Stimulated activated CD4-positive, alpha-beta T cell treated with anti-CD3 and anti-CD28 coated beads, Interleukin-12 subunit alpha, Interleukin-12 subunit beta, amount 100 ng/mL, for 48 hours (primary cell): ENCODE results near the gene CSNK2A3.
"Not testable (repeated sequence)": the region's sequence is repeated elsewhere in the genome, so short reads cannot be mapped to it uniquely, and the experiment has no call there.

ENCODE experiments used
- DNase-seq, 3 donors: peaks; one replicate each; pipeline ENCODE4 v3.0.0-alpha.2; 2020; ENCODE audit warnings: low read depth in 2 of 3, low spot score in 1 of 3

The CSNK2A3 gene

GRCh38 chr11:11352878-11353277 is at the start of gene CSNK2A3:
Gene CSNK2A3 (minus strand): TSS chr11:11353250. CDS start chr11:11353119, 131 bp downstream.
- DNase-seq: not testable (repeated sequence)

GRCh38 chr11:11401960-11402535 is 49.0 kb upstream of the CSNK2A3 start:
- DNase-seq: no peak

GRCh38 chr11:11400635-11401232 is 47.7 kb upstream of the CSNK2A3 start:
- DNase-seq: no peak

GRCh38 chr11:11400121-11400520 is 47.1 kb upstream of the CSNK2A3 start:
- DNase-seq: no peak

- no peak for DNase-seq
These were observed 44.7 kb upstream of the CSNK2A3 start for GRCh38 chr11:11397781-11398180.

GRCh38 chr11:11397036-11397415 is 44.0 kb upstream of the CSNK2A3 start:
- no peak for DNase-seq

- no peak for DNase-seq
These were observed 43.4 kb upstream of the CSNK2A3 start for GRCh38 chr11:11396301-11397035.

DNA sequence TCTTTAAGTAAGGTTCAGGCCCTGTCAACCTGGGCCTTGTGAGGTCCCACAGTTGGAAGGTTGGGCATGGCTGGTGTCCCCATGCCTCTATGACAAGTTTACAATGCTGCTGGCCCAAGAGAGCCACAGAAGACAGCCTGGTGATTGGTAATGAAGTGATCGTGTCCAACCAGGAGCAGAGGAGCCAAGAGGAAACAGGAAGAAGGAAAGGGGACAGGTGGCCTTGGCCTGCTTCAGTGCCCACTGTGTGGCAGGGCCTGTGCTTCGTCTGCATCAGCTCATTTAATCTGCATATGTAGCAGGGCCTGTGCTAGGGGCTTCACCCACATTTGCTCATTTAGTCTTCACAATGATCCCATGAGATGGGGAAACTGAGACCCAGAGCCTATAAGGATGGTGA is 42.1 kb upstream of the CSNK2A3 start:
- no peak for DNase-seq

- DNase-seq: no peak
These were observed 41.2 kb upstream of the CSNK2A3 start for GRCh38 chr11:11394241-11394640.

DNA sequence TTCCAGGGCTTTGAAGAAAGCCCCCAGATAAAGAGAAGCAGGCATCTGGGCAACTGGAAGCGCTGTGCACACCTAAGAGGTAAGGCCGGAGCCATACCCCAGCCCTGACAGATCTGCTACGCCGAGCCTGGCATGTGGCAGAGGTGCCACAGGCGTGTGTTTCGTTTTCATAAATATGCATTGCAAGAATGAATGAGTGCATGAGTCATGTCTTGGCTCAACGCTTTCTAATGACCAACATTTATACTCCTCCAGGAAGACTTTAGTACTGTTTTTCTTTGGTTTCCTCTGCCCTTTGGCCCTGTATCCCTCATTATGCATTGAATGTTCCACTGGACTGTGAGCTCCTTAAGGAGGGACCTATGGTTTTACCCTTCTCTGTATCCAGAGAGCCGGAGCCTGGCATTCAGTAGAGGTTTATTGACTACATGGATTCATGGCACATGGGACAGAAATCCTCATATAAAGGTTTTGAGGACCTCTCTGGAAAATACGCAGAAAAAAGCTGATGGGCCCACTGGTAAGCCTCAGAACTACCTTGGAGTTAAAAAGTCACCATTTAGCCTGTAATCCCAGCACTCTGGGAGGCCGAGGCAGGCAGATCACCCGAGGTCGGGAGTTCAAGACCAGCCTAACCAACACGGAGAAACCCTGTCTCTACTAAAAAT is 38.9 kb upstream of the CSNK2A3 start:
- DNase-seq: no peak

DNA sequence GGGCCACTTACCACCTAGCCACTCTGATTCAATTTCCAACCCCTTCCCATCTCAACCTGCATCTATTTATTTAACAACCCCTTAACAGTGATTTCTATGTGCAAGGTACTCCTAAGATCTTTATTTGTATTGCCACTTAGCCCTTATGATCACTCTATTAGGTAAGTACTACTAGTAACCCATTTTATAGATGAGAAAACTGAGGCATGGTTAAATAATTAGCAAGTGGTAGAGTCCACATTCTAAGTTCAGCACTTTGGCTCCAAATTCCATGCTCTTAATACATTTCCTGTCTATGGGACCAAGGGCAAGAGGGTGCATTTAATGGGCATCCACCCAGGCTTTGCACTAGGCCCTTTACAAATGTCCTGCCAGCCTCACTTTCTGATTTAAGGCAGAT is 38.1 kb upstream of the CSNK2A3 start:
- DNase-seq: no peak

DNA sequence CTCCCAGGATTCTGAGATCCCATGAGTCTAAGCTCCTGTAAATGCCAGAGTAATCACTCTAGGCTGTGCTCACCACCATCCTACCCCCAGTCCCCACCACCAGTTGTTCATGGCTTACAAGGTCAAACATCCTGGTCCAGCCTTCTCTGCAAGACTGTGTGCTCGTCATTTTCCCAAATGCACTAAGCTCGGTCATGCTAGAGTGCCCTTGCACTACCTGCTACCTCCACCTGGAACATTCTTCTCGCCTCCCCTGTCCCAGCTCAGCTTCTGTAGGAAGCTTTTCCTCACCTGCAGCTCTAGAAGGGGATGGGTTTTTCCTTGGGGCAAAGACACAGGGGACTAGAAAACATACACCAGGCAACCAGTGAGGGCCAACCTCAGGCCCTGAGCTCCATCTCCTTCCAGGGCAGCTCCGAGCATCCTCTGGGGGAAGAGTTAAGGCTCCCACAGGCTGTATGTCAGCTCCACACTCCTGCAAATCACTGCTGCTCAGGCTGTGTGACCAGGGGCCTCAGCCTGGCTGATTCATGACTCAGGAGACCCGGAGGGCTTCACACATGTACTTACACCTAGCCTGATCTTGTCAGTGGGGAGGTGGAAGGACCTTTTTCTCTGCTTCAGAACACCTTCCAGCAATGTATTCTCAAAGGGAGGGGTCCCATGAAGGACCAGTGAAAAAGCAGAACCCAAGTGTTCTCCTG is 37.2 kb upstream of the CSNK2A3 start:
- no peak for DNase-seq

DNA sequence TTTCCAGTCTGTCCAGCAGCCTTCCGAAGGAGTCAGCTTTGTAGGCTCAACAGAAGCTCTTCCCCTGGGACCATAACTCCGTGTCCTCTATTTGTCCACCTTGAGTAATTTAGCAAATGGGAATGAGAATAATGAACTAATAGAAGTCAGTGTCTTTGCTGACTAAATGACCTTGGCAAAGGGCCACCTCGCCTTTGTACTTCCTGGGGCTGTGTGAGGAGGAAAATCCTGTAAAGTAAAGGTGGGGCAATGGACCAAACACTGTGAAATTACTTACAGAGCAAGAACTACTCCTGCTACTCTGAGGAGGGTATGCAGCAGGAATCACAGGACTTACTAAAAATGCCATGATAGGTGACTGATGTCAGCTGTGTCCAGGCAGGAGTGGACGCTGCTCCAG is 36.2 kb upstream of the CSNK2A3 start:
- no peak for DNase-seq

DNA sequence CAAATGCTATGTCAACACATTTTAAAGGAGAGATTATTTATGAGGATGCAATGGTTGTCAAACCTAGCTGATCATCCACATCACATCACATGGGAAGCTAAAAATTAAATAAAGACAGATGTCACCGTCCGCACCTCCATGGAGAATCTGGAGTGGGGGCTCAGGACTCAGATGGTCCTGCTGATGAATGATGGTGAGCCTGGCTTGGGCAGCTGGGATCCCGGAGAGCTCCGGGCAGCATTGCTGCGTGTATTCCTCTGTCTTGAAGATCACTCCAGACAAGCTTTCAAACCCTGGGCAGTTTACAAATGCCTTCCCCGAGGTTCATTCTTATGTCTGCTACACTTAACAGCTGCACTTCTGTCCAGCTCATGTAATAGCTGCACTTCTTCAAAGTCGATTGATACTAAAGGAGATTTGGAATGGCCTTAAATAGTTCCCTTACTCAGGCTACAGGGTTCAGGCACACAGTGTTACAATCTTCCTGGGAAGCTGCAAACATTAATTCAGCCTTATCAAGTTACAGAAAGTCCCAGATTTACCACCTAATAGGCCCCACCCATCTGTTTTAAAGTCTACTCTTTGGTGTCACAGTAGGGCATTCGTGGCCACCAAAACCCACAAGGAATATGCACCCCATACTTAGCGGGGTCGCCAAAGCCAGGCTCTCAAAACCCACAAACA is 34.7 kb upstream of the CSNK2A3 start:
- no peak for DNase-seq

GRCh38 chr11:11387207-11387606 is 34.2 kb upstream of the CSNK2A3 start:
- no peak for DNase-seq

- DNase-seq: no peak
These were observed 31.8 kb upstream of the CSNK2A3 start for GRCh38 chr11:11384829-11385228.

GRCh38 chr11:11383995-11384394 is 30.9 kb upstream of the CSNK2A3 start:
- DNase-seq: no peak

DNA sequence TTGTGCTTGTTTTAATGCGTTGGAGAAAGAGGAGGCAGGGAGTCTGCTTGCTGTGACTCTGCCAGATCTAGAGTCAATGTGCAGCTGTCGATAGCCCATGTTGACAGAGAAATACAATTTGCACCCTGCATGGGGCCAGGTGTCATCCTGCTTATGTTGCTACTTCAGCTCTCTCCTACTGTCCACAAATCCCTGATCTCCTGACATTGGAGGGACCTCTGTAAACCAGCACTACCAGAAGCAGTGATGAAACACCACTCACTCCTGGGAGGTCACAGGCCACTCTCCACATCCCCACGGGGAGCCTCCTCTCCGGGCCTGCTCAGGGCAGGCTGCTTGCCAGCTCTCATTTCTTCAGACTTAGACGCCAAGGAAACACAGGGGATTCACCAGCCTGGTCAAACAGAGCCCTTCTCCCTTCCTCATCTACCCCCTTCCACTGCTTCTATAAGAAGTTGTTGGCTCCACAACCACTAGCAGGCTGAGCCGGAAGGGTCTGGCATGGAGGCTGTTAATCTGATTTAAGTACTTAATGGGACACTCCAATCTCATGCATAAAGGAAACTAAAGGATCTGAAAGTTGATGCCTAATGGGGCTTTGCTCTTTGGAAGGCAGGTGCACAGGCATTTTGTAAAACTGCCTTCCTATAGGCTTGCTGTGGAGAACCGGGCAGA is 29.9 kb upstream of the CSNK2A3 start:
- DNase-seq: no peak

DNA sequence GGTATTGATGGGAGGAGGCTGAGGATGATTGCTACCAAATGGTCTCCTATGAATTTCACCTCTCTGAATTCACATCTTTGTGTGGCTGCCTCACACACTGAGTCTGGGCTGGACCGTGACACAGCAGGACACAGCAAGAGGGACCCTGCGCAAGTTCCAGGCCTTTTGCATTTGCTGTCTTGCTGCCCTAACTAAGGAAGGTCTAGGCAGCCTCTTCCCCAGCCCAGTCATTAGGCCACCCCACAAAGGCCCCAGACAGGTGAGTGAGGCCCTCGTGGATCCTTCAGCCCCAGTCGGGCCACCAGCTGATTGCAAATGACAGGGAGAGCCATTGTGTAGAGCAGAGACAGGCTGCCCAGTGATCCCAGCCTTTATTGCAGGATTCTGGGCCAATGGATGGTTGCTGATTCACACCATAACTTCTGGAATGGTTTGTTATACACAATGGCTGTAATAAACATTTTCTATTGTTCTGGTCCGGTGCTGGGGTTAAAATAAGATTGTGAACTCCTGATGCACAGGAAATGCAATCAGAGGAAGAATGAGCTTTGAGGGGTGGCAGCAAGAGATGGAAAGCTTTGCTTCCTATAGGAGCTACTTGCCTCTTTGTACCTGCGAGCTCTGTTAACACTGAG is 28.5 kb upstream of the CSNK2A3 start:
- DNase-seq: no peak

DNA sequence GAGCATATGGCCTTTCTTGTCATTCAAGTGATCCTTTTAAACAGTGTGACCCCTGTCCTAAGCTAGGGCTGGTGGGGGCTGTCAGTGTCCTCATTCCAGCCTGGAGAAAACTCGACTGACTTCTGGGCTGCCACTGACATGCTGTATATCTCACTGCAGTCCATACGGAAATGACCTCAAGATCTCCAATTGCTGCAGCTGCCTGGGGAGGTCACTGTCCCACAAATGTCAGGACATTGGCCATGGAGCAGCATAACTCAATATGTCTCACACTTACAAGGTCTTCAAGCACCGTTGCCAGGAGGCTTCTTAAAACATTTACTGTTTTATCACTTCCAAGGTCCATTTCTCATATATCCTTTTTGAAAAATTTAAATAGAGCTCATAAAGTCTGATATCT is 27.8 kb upstream of the CSNK2A3 start:
- DNase-seq: no peak
